Central memory CD8-positive, alpha-beta T cell (primary cell): ENCODE results near the gene COL20A1.

Experiments used
- ATAC-seq: fragments of 150-1000 bp; cut with Tn5 transposase; replicated peaks from 2 replicates; pipeline ENCODE4 v1.10.0; 2022; ENCODE audit warnings: mild to moderate bottlenecking, moderate FRiP score, moderate number of reproducible peaks; ENCODE audit not compliant: poor library complexity, severe bottlenecking; ENCODE audit errors: extremely low read depth
- DNase-seq, 2 donors: peaks; one replicate each; pipeline ENCODE4 v3.0.0; 2021; ENCODE audit warnings: low spot score in 2 of 2
- H3K27ac Mint-ChIP-seq: one replicate; pipeline ENCODE4 v1.8.0; 2022; ENCODE audit warnings: low read depth, mild to moderate bottlenecking, moderate library complexity, mixed read lengths
- H3K27me3 Mint-ChIP-seq: one replicate; pipeline ENCODE4 v1.8.0; 2022; ENCODE audit warnings: mixed read lengths
- H3K36me3 Mint-ChIP-seq: one replicate; pipeline ENCODE4 v1.8.0; 2022; ENCODE audit warnings: mild to moderate bottlenecking, moderate library complexity, mixed read lengths; ENCODE audit not compliant: insufficient read depth
- H3K4me1 Mint-ChIP-seq: one replicate; pipeline ENCODE4 v1.8.0; 2022; ENCODE audit warnings: mixed read lengths
- H3K4me3 Mint-ChIP-seq: one replicate; pipeline ENCODE4 v1.8.0; 2022; ENCODE audit warnings: mild to moderate bottlenecking, moderate library complexity, mixed read lengths
- H3K9me3 Mint-ChIP-seq: one replicate; pipeline ENCODE4 v1.8.0; 2022; ENCODE audit warnings: mixed read lengths

COL20A1 gene

DNA sequence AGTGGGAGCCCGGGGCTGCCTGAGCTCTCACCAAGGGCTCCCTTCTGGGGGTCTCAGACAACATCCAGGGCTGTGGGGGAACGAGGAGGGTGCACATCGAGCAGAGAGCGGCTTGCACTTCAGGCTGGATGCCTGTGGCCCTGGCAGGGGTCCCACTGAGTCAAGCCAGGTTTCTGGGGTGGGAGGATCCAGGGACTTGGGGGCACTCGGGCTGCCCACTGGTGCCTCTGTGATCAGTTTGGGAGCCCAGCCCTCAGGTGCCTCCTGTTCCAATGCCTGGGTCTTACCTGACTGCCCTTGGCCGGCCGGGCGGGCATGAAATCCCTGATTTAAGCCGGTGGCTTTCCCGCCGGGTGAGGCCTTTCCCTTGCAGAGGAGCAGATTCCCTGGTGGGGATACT is 470 bp downstream of the COL20A1 start:
- no peak overlapping the region for H3K27ac Mint-ChIP-seq
- DNase-seq: no peak
- peaks cover 14% of the 10 kb centered on the region for H3K36me3 Mint-ChIP-seq
- peaks cover 19% of the 10 kb centered on the region for H3K27me3 Mint-ChIP-seq
- no peaks in the 10 kb centered on the region for H3K9me3 Mint-ChIP-seq
- ATAC-seq: no peak
- no peak overlapping the region for H3K4me3 Mint-ChIP-seq
- H3K4me1 Mint-ChIP-seq: peaks cover 6% of the 10 kb centered on the region

DNA sequence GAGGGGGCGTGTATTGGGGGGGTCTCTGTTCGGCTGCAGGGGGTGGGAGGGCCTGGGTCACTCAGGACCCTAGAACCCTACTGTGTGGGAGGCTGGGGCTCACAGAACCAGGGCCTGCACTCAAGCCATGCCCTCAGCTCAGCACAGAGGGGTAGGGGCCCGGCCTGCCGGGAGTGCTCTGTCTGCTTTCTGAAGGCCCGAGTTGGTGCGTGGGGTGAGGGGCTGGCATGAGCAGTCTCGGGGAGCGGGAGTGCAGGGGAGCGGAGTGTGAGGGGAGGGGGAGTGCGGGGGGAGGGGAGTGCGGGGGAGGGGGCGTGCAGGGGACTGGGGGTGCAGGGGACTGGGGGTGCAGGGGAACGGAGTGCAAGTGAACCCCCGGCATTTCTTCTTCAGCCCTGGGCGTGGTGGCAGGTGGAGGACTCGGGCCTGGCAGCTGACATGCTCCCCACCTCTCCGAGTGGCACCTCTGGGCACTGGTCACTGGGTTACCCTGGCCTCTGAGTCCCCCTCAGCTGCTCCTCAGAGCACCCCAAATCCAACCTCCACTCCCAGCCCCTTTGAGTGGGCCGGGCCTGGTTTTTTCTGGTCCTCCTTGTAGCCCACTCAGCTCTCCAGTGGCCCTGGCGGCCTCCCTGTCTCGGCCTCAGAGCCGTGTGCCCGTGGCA is 1.0 kb downstream of the COL20A1 start:
- Mint-ChIP-seq H3K27ac (no peak overlapping the region), H3K4me1 (peaks cover 6% of the 10 kb centered on the region), H3K36me3 (peaks cover 9% of the 10 kb centered on the region), H3K4me3 (no peak overlapping the region), H3K9me3 (no peaks in the 10 kb centered on the region), H3K27me3 (peaks cover 24% of the 10 kb centered on the region)
- DNase-seq (no peak), ATAC-seq (no peak)

DNA sequence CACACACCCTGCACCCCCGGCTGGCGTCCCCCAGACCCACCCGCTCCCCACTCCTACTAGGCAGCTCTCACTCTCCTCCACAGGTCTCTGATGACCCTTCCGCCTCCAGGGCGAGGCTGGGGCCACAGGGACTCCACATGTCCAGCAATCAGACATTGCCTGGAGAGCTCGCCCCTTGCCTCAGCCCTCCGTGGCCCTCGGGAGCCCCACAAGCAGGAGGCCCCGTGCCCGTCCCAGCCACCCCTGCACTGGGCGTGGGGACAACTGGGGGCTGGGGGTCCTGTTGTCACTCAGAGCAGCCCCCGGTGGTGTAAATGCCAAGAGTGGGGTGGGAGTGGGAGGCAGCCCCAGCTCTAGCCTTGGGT is 1.5 kb downstream of the COL20A1 start:
- H3K27me3 Mint-ChIP-seq: peaks cover 29% of the 10 kb centered on the region
- H3K4me1 Mint-ChIP-seq: peaks cover 6% of the 10 kb centered on the region
- ATAC-seq (no peak), DNase-seq (no peak)
- H3K36me3 Mint-ChIP-seq: peaks cover 8% of the 10 kb centered on the region
- no peaks in the 10 kb centered on the region for H3K9me3 Mint-ChIP-seq
- H3K27ac Mint-ChIP-seq: no peak overlapping the region
- H3K4me3 Mint-ChIP-seq: no peak overlapping the region

DNA sequence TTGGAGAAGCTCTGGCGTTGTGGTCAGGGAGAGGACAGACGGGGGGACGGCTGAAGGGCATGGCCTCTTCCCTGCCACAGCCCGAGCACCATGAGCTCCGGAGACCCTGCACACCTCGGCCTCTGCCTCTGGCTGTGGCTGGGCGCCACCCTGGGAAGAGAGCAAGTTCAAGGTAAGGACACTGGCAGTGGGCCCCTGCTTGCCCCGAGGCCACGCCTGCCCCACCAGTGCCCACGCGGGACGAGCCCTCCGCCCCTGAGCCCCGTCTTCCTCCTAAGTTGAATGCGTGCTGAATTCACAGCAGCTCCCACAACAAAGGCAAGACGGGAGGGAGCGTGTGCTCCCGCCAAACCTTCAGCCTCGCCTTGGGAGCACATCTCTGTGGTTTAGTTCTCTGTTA is 2.0 kb downstream of the COL20A1 start:
- DNase-seq: no peak
- no peak for ATAC-seq
- Mint-ChIP-seq H3K27me3 (peaks cover 29% of the 10 kb centered on the region), H3K27ac (peak overlapping the region; percentile 29), H3K9me3 (no peaks in the 10 kb centered on the region), H3K36me3 (peaks cover 6% of the 10 kb centered on the region), H3K4me1 (peaks cover 6% of the 10 kb centered on the region), H3K4me3 (no peak overlapping the region)

DNA sequence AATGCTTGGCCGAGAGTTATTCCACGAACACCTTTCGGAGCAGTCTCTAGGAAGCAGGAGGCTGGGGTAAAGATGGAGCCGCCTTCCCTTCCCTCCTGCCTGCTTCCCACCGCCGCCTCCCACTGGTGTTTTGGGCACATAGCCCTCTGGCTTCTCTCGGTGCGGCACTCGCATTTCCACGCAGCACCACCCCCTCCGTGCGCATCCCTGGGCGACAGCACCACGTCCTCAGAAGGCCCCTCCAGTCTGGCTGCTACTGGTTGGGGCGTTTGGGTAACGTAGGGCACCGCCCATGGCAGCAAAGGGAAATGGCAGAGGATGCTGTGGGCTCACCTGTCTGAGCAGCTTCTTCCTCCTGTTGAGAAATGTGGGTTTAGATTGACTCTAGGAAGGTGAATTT is 2.4 kb downstream of the COL20A1 start:
- Mint-ChIP-seq H3K4me3 (no peak overlapping the region), H3K27me3 (peaks cover 30% of the 10 kb centered on the region), H3K4me1 (peaks cover 6% of the 10 kb centered on the region), H3K36me3 (peaks cover 6% of the 10 kb centered on the region), H3K27ac (peak overlapping the region; percentile 29), H3K9me3 (no peaks in the 10 kb centered on the region)
- DNase-seq (no peak), ATAC-seq (peak; percentile 40)

DNA sequence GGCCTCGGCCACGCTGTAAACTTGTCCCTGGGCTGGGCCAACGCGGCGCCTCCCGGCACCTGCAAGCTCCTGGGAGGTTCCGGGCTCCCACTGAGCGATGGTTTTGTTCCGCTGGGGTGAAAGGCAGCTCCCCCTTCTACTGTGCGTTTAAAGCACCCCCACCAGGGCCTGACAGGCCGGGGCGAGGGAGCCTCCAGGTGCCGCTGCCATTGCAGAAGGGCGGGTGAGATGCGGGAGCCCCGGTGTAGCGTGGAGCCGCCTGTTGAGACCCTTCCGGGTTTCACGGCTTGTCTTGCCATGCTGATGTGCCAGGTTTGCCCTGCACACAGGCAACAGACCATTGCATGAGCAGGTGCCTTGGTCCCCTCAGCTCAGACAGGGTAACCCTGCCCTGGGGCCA is 2.9 kb downstream of the COL20A1 start:
- DNase-seq (no peak), ATAC-seq (no peak)
- peaks cover 6% of the 10 kb centered on the region for H3K4me1 Mint-ChIP-seq
- no peaks in the 10 kb centered on the region for H3K9me3 Mint-ChIP-seq
- H3K36me3 Mint-ChIP-seq: peaks cover 6% of the 10 kb centered on the region
- H3K27ac Mint-ChIP-seq: no peak overlapping the region
- peaks cover 34% of the 10 kb centered on the region for H3K27me3 Mint-ChIP-seq
- no peak overlapping the region for H3K4me3 Mint-ChIP-seq

DNA sequence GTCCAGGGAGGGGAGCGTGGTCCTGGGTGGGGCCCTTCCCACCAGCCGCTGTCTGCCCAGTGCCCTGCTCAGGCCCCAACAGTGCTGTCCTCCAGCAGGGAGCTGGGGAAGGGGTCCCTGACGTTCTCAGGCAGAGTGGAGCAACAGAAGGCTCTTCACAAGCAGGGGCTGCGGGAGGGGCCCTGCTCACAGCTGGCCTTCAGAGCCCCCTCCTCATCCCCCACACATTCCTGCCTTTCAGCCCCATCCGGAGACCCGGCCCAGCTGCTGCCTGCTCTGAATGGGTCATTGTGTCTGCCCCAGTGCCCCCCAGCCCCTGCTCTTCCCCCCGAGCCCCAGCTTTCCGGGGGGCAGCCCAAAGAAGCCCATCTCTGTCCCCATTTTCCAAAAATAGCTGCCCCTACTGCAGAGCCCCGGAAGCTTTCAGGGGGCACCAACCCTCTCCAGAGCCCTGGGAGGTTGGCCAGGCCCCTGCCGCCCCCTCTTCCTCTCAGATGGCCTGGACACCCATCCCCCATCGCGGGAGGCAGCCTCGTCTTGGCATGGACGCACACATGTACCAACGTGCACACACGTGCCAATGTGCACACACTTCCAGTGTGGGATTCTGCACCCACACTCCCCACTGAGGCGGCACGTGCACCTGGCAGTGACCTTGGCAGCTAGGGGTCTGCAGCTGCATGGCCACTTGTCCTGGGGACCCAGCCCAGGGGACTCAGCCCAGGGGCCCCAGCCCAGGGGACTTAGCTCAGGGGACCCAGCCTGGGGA is 3.7 kb downstream of the COL20A1 start:
- H3K36me3 Mint-ChIP-seq: peaks cover 4% of the 10 kb centered on the region
- H3K4me3 Mint-ChIP-seq: no peak overlapping the region
- no peak overlapping the region for H3K27ac Mint-ChIP-seq
- ATAC-seq (no peak), DNase-seq (no peak)
- peaks cover 6% of the 10 kb centered on the region for H3K4me1 Mint-ChIP-seq
- H3K9me3 Mint-ChIP-seq: peaks cover 5% of the 10 kb centered on the region
- peaks cover 39% of the 10 kb centered on the region for H3K27me3 Mint-ChIP-seq

DNA sequence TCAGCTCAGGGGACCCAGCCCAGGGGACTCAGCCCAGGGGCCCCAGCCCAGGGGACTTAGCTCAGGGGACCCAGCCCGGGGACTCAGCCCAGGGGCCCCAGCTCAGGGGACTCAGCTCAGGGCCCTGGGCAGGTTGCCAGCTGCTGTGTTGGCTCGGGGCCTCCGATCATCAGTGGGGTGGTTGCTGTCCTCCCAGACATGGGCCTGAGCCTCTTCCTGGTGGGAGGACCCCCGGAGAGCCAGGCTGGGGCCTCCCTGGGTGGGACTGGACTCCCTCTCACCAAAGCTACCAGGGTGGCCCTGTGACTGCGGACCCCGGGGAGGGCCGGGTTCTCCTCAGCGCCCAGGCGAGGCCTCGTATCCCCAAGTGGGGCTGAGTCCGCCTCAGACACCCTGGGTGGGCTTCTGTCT is 4.4 kb downstream of the COL20A1 start:
- peaks cover 2% of the 10 kb centered on the region for H3K36me3 Mint-ChIP-seq
- H3K9me3 Mint-ChIP-seq: peaks cover 6% of the 10 kb centered on the region
- peaks cover 6% of the 10 kb centered on the region for H3K4me1 Mint-ChIP-seq
- no peak overlapping the region for H3K27ac Mint-ChIP-seq
- H3K27me3 Mint-ChIP-seq: peaks cover 40% of the 10 kb centered on the region
- no peak overlapping the region for H3K4me3 Mint-ChIP-seq
- no peak for DNase-seq
- ATAC-seq: no peak

DNA sequence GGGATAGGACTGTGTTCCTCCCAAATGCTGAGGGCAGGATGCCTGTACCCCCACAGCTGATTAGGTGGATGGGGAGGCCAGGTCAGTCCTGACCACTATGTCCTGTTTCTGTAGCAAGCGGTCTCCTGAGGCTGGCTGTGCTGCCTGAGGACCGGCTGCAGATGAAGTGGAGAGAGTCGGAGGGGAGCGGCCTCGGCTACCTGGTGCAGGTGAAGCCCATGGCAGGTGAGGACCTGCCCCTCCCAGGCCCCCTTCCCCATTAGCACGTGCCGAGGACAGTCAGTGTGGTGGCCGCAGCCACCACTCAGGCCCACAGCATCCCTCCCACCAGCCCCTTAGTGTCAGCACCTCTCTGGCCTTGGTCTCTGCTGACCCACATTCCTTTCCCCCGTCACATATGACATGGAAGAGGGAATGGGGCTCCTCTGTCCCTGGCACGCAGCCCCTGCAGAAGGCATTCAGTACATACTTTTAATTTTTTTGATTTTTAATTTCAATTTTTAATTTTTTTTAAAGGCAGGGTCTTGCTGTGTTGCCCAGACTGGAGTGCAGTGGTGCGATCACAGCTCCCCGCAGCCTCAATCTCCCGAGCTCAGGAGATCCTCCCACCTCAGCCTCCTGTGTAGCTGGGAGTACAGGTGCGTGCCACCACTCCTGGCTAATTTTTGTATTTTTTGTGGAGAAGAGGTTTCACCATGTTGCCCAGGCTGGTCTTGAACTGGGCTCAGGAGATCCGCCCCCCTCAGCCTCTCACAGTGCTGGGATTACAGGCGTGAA is 5.0 kb downstream of the COL20A1 start:
- no peak overlapping the region for H3K4me3 Mint-ChIP-seq
- DNase-seq (no peak), ATAC-seq (no peak)
- H3K4me1 Mint-ChIP-seq: peaks cover 6% of the 10 kb centered on the region
- H3K9me3 Mint-ChIP-seq: peaks cover 6% of the 10 kb centered on the region
- peaks cover 46% of the 10 kb centered on the region for H3K27me3 Mint-ChIP-seq
- H3K36me3 Mint-ChIP-seq: no peaks in the 10 kb centered on the region
- no peak overlapping the region for H3K27ac Mint-ChIP-seq

DNA sequence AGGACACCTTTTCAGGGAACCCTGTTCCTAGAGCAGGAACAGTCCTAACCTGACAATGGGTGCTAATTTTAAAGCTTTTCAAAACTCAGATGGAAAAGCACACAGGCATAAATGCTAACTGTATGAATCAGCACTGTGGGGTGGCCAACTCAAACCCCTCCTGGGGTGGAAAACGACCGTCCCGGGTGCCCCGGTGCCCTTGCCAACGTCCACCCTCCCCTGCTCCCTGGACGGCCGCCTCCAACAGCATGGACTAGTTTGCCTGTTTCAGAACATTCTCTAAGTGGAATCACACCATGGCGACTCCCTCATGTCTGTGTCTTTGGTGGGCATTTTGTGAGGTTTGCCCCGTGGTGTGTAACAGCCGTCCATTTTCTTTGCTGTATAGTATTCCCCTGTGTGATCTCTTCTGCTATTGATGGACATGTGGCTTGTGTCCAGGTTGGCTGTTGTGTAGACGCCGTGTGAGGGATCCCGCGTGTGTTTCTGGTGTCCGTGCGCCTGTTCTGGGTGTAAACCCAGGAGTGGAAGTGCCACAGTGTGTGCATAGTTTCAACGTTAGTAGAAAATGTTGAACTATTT is 5.8 kb downstream of the COL20A1 start:
- Mint-ChIP-seq H3K4me1 (peaks cover 6% of the 10 kb centered on the region), H3K4me3 (no peak overlapping the region), H3K27me3 (peaks cover 48% of the 10 kb centered on the region), H3K36me3 (no peaks in the 10 kb centered on the region), H3K27ac (no peak overlapping the region), H3K9me3 (peaks cover 6% of the 10 kb centered on the region)
- ATAC-seq (no peak), DNase-seq (no peak)

DNA sequence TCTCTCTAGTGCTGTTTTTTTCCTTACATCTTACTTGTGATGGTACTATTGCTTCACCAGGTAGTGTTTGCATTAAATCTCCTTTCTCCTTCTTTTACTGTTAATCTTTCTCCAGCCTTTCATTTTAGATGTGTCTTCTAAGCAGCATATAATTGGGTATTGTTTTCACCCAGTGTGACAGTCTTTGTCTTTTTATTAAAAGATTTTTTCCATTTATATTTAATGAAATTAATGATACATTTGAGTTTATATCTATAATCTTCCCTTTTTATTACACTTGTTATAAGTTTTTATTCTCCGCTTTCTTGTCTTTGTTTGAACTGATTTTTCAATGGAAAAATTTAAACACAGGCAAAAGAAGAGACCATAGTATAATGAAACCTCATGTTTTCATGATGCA is 8.7 kb downstream of the COL20A1 start:
- peaks cover 6% of the 10 kb centered on the region for H3K9me3 Mint-ChIP-seq
- H3K27me3 Mint-ChIP-seq: peaks cover 47% of the 10 kb centered on the region
- no peaks in the 10 kb centered on the region for H3K36me3 Mint-ChIP-seq
- no peak for DNase-seq
- no peak for ATAC-seq
- H3K27ac Mint-ChIP-seq: no peak overlapping the region
- H3K4me1 Mint-ChIP-seq: no peaks in the 10 kb centered on the region
- H3K4me3 Mint-ChIP-seq: no peak overlapping the region

DNA sequence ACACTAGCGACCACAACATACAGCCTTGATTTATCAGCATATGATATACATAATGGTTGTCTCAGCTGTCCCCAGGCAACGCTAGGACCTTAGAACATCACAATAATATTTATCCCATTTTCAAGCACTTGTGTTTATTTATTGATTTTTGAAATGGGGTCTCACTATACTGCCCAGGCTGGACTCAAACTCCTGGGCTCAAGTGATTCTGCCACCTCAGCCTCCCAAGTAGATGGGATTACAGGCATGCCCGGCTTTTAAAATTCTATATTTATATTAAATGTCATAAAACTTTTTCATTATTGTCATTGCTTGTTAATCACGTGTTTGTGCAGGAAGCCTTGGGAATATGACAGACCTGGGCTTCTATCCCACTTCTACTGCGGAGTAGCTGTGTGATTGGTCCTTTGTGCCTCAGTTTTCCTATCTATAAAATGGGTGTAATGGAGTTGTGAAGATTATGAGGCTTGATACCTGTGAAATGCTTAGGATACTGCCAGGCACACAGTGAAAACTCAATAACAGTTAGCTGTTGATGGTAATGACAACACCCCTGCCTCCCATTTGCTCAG is 10.2 kb downstream of the COL20A1 start:
- ATAC-seq (no peak), DNase-seq (no peak)
- Mint-ChIP-seq H3K27ac (no peak overlapping the region), H3K4me1 (no peaks in the 10 kb centered on the region), H3K27me3 (peaks cover 43% of the 10 kb centered on the region), H3K9me3 (peaks cover 6% of the 10 kb centered on the region), H3K4me3 (no peak overlapping the region), H3K36me3 (no peaks in the 10 kb centered on the region)
